ENCODE measurements around the gene SH2D3A. TPM values are rescaled to one million over a fixed set of nuclear protein-coding genes. Genes with fewer than 3 reads are reported as not detected.

The SH2D3A gene
- total RNA-seq, 1 experiment from 2014 or later = 17.9 TPM

DNA sequence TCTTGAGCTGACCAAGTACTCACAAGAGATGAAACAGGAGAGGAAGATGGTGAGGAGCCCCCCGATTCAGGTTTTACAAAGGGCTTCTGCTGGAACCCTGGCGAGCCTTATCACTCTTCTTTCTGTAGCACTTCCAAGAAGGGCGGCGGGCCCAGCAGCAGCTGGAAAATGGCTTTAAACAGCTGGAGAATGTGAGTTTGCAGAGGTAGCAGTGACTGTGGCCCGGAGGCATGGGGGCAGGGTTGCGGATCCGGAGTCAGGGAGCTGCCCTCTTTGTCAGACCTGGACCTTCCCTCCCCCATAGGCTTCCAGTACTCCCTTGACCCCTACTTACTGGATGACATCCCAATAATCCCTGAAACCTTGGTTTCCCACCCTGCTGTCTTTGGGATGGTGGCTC is 24.2 kb downstream of the SH2D3A start:
- H3K14ac ChIP-seq (ENCODE audit: insufficient read depth, low read length) = no peak overlapping the region
- peaks cover 40 to 55% of the 10 kb centered on the region in 2 experiments for H3K4me1 Mint-ChIP-seq
- no CpG with 5 or more reads among the region's 7 CpGs for WGBS (ENCODE audit: extremely low coverage, insufficient read length, low lambda C conversion rate)

More for the DNA sequence above, 24.2 kb downstream of the SH2D3A start:
- Mint-ChIP-seq H3K27me3 (ENCODE audit: low read depth) (no peaks in the 10 kb centered on the region), H3K9me3 (no peaks in the 10 kb centered on the region), H3K4me3 (peak overlapping the region; percentile 2 to 53; a peak in 4 of 5 replicates), H3K27ac (peak overlapping the region; percentile 87 to 98 (median 89); a peak in 4 of 7 replicates), H3K36me3 (ENCODE audit: insufficient read depth in 1 of 3, low read depth in 3 of 3) (peaks cover 37 to 57% (median 53%) of the 10 kb centered on the region in 3 experiments; a peak in 6 of 7 replicates)
- peaks cover 10% of the 10 kb centered on the region for H3K23me2 ChIP-seq (ENCODE audit: insufficient read length, low read depth, low read length, poor library complexity, severe bottlenecking)
- peaks cover 11% of the 10 kb centered on the region for H3K4me1 ChIP-seq (ENCODE audit: insufficient read depth, low read length)
- no peaks in the 10 kb centered on the region for H3K79me1 ChIP-seq (ENCODE audit: insufficient read depth, low read depth, low read length, poor library complexity, severe bottlenecking)
- H3K23ac ChIP-seq (ENCODE audit: insufficient read length, low read depth, low read length) = no peak overlapping the region
- no peak overlapping the region for H2BK5ac ChIP-seq (ENCODE audit: insufficient read length, low read length)
- no peaks in the 10 kb centered on the region for H3K27me3 ChIP-seq (ENCODE audit: insufficient read depth, low read length)
- no peak overlapping the region for H3T11ph ChIP-seq (ENCODE audit: low read length)
- no peak overlapping the region for H3K18ac ChIP-seq (ENCODE audit: insufficient read length, low read depth, low read length)
- H3K4ac ChIP-seq (ENCODE audit: low read depth, low read length) = no peak overlapping the region
- peak overlapping the region; percentile 31 for H3K27ac ChIP-seq (ENCODE audit: insufficient read length, low read depth, low read length)
- no peak for DNase-seq
- no peak overlapping the region for H2AK5ac ChIP-seq (ENCODE audit: insufficient read length, low read length)
- no peak overlapping the region for H4K8ac ChIP-seq (replicated peaks; ENCODE audit: insufficient read length, low read depth, low read length)
- no peak overlapping the region for H2BK12ac ChIP-seq (ENCODE audit: insufficient read length, low read depth, low read length)
- H3K4me2 ChIP-seq (ENCODE audit: insufficient read depth, insufficient read length, low read length) = no peak overlapping the region
- no peaks in the 10 kb centered on the region for H4K20me1 ChIP-seq (ENCODE audit: control insufficient read depth, insufficient read depth, insufficient read length)
- no peak overlapping the region for H2BK15ac ChIP-seq (ENCODE audit: low read depth, low read length)
- TF ChIP-seq, protein P1, sequence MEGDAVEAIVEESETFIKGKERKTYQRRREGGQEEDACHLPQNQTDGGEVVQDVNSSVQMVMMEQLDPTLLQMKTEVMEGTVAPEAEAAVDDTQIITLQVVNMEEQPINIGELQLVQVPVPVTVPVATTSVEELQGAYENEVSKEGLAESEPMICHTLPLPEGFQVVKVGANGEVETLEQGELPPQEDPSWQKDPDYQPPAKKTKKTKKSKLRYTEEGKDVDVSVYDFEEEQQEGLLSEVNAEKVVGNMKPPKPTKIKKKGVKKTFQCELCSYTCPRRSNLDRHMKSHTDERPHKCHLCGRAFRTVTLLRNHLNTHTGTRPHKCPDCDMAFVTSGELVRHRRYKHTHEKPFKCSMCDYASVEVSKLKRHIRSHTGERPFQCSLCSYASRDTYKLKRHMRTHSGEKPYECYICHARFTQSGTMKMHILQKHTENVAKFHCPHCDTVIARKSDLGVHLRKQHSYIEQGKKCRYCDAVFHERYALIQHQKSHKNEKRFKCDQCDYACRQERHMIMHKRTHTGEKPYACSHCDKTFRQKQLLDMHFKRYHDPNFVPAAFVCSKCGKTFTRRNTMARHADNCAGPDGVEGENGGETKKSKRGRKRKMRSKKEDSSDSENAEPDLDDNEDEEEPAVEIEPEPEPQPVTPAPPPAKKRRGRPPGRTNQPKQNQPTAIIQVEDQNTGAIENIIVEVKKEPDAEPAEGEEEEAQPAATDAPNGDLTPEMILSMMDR (conservative IDR thresholded peaks at IDR 0.05) = no peak
- no peak overlapping the region for H4K5ac ChIP-seq (ENCODE audit: insufficient read length, low read depth, low read length)
- H3K79me2 ChIP-seq (ENCODE audit: insufficient read depth, low read length) = no peaks in the 10 kb centered on the region; the same call in 1 of the 2 replicates
- no peak overlapping the region for H4K91ac ChIP-seq (ENCODE audit: insufficient read length, low read depth, low read length)
- no peak overlapping the region for H2AFZ ChIP-seq (ENCODE audit: low read length)
- no peak overlapping the region for H3K9ac ChIP-seq (ENCODE audit: extremely low read depth, insufficient read length, low read length)
- no peaks in the 10 kb centered on the region for H3K9me3 ChIP-seq (ENCODE audit: control insufficient read depth, low read depth, low read length)
- H3K56ac ChIP-seq (ENCODE audit: insufficient read length, low read depth, low read length) = no peak overlapping the region
- H2BK120ac ChIP-seq (ENCODE audit: low read depth, low read length, poor library complexity, severe bottlenecking) = no peak overlapping the region
- no peak overlapping the region for H2BK20ac ChIP-seq (ENCODE audit: low read depth, low read length, poor library complexity, severe bottlenecking)
